GM18907 (cell line): ENCODE results near the gene LCN1.
"Not testable (repeated sequence)": the region's sequence is repeated elsewhere in the genome, so short reads cannot be mapped to it uniquely, and the experiment has no call there.

Source experiments
- ATAC-seq: cut with Tn5 transposase; IDR thresholded peaks from one replicate; pipeline ENCODE4 v1.9.1; 2021; ENCODE audit warnings: mild to moderate bottlenecking, moderate library complexity; ENCODE audit not compliant: unreplicated experiment

Gene LCN1

DNA sequence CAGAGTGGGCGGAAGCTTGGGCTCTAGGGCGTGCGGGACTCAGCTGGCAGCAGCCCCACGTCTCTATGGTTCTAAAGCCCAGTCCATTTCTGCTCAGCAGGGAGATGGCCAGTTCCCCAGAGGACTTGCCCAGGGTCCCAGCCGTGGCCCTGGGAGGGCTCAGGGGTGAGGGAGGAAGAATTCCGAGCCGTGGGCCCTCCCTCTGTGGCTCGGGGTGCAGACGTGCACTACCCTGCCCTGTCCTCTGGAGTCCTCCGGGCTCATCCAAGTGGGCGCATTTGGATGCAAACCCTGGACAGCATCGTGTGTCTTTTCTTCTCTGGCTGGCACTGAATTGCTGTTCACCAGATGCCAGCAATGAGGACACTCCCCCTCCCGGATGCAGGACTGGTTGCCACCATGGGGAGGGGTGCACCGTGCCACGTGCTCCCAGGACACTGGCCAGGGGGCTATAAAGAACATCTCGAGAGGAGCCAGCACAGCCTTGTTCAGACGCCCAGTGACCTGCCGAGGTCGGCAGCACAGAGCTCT lies 24.5 kb downstream of the LCN1 start, which contains the start of gene OBP2A:
Gene OBP2A, plus strand, starts transcription at position 481 of the 531 bp plus-strand sequence. CDS start 55 bp downstream, outside the sequence.
- not testable (repeated sequence) for ATAC-seq

DNA sequence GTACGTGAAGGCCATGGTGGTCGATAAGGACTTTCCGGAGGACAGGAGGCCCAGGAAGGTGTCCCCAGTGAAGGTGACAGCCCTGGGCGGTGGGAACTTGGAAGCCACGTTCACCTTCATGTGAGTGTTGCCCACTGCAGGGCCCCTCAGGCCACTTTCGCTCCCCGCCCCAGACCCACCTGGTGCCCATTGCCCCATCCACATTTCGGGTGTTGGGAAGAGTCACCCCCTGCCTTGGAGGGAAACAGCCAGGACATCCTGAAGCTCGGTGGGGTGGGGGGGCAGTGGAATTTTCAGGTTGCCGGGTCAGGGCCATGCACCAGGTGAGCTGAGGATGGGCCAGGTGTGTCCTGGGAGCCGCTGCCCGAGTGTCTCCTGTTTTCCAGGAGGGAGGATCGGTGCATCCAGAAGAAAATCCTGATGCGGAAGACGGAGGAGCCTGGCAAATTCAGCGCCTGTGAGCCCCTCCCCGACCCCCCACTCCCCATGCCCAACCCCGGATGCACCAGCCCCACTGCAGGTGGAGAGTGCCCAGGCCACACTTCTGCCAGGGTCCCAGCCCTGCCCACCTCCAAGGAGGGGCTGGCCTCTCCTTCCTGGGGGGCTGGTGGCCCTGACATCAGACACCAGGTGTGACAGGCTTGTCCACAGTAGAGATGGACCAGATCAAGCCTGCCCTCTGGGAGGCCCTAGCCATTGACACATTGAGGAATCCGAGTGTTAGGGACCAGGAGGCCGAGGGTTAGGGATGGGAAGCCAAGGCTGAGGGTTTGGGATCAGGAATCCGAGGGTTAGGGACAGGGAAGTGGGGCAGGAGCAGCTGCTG lies 25.8 kb downstream of the LCN1 start:
- not testable (repeated sequence) for ATAC-seq

DNA sequence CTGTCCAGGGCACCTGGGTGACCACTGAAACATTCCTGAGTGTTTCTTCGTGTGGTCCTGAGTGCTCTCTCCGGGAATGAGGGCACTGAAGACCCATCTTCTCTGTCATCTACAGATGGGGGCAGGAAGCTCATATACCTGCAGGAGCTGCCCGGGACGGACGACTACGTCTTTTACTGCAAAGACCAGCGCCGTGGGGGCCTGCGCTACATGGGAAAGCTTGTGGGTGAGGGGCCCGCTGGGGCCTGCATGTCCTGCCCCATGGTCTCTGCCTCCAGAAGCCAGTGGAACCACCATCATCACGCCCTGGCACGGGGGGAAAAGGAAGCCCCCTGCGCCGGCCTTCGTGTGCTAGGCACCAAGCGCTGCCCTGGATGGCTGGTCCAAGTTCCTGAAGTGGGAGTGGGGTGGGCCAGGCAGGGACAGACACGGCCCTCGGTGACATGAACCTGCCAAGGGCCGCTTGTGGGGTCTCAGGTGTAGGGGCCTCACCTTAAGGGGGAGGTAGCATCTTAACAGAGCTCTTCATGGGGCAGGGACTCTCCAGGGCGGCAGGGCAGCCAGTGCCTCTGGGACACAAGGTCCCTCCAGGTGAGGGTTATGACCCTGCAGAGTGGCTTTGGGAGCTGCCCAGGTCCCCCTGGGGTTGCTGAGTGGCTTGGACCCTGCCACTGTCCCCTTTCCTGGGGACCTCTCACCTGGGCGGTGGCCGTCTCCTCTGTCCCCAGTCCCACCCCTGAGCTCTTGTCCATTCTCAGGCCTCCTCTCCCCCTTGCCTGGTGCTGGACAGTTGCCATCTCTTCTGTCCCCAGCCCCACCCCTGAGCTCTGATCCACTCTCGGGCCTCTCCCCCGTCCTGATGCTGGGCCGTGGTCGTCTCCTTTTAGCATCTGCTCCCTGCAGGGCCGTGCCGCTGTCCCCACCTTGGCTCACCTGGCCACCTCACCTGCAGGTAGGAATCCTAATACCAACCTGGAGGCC lies 26.8 kb downstream of the LCN1 start:
- no peak for ATAC-seq

DNA sequence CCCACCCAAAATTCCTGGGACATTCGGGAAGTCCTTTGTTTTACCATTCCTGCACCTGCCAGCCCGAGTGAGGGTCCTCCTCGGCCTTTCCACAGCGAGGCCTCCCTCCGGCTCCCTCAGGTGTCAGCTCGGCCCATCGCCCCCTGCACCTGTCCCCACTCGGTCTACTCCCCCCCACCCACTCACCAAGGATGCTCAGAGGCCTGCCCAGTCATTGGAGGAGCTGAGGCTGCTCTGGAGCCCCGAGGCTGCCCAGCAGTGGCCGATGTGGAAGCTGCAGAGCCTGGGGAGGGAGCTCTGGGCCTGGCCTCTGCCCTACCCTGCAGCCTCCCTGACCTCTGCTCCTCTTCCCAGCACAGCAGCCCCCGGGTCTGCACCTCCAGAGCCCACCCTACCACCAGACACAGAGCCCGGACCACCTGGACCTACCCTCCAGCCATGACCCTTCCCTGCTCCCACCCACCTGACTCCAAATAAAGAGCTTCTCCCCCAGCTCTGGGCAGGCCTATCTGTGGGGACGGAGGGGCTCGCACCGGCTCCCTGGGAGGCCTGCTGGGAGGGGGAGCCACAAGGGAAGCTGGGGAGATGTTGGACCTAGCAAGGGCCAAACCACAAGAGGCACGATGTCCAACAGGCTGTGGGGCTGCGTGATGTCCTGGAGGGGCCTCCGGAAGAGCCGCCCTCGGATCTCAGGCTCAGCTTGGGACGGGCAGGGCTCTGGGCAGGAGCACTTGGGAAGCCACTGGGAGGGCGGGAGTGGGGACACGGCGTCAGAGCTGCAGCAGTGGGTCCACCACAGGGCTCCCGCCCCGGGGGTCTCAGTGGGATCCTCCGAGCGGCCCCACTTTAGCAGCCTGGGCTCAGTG lies 28.5 kb downstream of the LCN1 start:
- not testable (repeated sequence) for ATAC-seq

DNA sequence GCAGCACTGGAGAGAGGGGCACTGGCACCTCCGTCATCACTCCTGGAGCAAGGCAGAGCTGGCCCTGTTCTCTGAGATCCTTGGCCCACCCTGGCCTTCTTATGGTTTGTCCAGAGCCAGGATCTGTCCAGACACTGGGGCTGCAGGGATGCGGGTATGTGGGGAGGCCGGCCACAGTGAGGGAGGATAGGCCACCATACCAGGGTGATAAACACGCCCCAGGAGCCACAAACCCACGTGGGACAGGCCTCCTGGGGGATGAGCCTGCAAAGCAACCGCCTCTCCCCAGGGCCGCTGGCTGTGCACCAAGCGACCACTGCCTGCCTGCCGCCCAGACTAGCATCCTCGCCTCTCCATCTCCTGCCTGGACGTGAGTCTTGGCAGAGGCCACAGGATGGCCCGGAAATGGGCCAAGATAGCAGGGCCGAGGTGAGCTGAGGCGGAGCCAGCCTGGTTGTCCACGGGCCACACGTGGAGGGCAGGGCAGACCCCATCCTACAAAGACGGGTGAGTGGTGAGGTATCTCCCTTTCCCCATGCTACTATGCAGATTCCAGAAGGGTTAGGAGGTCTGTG lies 29.2 kb downstream of the LCN1 start:
- no peak for ATAC-seq

DNA sequence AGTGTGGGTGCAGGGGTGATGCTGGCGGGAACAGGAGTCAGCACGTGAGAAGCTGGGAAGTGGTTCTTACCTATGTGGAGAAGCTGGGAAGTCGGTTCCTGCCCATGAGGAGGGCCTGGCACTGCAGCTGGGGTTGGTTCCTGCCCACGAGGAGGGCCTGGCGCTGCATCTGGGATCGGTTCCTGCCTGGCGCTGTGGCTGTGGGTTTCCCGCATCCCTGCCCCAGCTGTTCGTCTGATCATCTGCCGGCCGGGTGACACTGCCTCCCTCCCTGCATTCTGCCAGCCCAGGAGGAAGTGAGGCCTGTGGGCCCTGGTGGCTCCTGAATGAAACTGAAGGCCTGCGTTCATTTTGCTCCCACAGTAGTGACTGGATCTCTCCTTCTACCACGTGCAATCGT lies 29.8 kb downstream of the LCN1 start:
- ATAC-seq, result no peak

DNA sequence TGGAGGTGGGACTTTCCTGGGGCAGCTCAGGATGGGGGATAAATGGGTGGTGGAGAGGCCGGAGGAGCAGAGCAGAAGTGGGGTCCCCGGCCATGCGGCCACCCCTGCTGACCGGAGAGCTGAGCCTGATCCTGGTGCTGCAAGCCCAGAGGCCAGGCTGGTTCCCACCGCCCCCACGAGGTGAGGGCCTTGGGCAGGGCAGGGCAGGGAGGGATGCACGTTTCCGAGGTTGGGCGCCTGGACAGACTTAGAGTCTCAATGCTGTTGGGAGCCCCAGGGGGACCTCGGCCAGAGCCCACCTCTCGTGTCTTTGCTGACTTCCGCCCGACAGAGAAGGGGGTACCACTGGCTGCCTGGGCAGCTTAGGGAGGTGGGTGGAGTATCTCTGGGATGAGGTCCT lies 30.2 kb downstream of the LCN1 start:
- ATAC-seq, result no peak

DNA sequence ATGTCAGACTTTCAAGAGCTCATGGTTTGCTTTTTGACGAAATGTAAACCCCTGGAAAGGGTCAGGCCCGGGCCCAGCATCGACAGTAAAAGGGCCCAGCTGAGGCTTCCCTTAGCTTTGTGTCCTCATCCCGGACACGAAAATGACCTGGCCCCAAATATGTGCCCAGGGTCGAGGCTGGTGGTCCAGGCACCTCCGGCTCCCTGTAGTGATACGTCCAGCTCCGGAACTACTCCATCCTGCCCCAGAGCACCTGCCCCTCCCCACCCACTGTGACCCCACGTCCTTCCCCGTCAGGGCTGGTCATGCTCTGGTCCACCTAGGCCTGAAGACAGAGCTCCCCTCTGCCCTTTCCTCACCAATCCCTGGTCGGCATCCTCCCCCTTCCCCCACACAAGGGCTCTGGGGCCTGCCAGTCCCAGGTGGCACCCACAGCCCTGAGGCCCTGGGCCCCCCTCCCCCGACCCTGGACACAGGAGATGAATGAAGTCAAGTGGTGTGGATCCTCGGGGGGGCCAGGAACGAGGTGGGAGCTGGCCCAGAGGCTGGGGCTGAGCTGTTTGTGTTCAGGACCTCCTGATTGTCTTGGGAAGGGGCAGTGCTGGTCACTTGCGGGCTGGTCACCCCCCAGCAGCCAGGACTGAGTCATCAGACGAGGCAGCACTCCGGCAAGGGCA lies 30.9 kb downstream of the LCN1 start:
- ATAC-seq, result no peak

DNA sequence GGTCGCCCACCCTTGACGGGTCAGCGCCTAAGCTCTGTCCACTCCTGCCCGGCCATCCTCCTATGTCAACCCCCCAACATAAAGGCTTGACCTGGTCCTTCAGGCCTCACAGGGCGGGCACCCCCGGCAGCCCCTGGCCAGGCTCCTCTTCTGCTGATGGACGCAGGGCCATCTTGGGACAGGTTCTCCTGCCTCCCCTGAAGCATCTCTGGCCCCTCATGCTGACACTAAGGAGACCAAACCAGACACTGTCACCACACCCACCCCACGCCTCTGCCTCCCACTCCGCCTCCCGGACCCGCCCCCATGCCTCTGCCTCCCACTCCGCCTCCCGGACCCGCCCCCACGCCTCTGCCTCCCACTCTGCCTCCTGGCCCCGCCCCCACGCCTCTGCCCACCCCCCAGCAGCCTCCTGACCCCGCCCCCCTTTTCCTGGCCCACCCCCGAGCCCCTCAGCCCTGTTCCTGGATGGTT lies 31.5 kb downstream of the LCN1 start:
- no peak for ATAC-seq

DNA sequence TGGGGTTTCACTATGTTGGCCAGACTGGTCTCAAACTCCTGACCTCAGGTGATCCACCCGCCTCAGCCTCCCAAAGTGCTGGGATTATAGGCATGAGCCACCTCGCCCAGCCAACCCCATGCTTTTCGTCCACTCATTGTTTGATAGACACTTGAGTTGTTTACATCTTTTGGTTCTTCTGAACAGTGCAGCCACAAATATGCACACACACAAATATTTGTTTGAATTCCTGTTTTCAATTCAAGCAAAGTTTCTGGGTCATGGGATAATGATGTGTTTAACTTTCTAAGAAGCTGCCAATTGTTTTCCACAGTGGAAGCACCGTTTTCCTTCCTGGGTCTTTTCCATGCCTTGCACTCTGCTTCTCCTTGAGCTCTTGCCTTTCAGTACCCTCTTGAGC lies 33.5 kb downstream of the LCN1 start:
- ATAC-seq, result no peak

DNA sequence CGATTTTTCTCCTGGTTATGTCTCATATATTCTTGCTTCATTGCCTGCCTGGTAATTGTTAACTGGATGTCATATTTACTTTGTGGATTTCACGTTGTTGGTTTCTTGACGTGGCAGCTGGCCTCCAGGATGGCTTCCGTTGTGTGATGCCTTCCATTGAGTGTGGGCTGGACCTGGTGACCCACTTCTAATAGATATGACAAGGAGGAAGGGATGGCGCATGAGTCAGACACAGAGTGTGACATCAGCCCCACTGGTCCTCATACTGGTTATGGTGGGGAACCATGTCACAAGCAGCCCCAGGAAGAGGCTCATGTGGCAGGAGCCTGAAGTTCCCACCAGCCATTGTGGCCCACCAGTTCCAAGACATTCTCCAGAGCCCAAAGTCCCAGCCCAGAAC lies 34.0 kb downstream of the LCN1 start:
- no peak for ATAC-seq

DNA sequence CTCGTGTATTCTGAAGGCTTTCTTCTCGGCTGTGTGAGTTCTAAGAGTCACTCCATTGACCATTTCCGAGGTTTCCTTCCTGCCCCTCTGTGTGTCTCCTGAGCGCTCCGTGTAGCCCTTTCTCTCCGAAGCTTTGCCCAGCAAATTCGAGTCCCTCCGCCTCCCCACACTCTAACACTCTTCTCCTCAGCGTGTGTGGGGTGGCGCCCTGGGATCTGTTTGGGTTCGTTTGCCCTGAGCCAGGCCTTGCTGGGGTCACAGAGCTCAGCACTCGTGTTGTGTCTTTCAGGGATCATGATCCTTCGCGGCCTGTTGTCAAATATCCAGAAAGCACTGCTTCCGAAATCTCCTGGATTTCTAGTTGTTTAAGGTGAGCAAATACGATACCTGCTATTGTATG lies 34.7 kb downstream of the LCN1 start:
- ATAC-seq, result no peak

DNA sequence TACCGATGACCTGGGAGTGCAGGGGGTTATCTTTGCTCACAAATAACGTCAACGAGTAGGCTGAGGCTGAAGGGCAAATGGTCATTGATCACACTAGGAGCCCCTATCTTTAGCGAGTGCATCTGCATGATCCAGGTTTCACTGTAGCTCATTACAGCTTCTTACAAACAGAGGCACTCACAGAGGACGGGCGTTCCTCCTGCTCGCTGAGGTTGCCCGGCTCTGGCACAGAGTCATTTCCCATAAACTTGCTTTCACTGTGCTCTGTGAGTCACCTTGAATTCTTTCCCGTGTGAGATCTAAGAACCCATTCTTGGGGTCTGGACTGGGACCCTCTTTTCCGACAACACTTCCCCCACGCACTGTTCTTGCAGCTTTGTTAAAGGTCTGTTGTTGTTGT lies 38.4 kb downstream of the LCN1 start:
- ATAC-seq, result no peak

DNA sequence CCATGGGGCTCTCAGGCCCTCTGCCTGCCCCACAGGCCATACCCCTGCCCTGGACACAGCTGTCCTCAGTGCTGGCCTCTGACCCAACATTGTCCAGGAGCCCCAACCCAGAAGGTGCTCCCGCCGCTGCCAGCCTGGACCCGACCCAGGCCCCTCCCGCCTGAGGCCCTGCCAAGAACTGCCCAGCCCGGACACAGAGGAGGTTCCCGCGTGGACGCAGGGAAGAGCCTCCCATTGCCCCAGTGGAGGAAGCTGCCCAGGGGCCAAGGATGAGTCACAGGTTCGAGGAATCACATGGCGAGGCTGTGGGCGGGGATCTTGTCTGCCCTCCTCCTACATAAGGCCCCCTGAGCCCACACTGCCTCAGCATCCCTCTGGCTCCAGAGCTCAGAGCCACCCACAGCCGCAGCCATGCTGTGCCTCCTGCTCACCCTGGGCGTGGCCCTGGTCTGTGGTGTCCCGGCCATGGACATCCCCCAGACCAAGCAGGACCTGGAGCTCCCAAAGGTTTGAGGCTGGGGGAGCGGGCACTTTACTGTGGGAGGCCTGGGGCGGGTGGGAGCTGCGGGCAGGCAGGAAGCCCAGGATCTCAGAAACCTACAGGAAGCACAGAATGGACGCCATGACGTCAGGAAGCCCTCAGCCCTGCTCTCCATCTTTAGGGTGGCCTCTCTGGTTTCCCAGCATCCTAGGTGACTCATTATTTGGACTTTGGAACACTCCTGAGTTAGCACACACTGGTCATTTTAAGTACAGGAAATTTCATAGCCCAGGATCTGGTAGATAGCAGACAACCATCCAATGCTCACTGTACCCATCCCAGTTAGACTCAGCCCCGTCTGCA lies 40.4 kb downstream of the LCN1 start, which contains the start of gene PAEP:
Gene PAEP, plus strand, starts transcription at position 366 of the 844 bp plus-strand sequence.
- ATAC-seq, result no peak

DNA sequence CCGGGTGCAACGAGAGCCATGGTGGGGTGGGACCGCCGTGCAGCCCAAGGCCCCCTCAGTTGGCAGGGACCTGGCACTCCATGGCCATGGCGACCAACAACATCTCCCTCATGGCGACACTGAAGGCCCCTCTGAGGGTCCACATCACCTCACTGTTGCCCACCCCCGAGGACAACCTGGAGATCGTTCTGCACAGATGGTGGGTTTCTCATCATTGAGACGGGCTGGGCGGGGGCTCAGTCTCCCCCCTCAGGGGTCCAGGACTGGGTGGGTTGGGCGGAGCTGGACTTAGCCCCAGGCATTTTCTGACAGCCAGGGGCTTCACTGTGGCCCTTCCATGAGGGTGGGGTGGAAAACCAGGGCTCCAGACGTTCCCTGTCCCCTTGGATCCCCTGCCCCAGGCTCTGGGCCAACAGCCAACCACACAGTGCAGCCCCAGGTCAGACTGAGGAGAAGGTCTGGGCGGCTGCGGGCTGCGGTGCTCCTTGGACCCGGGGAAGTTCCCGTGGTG lies 41.0 kb downstream of the LCN1 start:
- no peak for ATAC-seq

DNA sequence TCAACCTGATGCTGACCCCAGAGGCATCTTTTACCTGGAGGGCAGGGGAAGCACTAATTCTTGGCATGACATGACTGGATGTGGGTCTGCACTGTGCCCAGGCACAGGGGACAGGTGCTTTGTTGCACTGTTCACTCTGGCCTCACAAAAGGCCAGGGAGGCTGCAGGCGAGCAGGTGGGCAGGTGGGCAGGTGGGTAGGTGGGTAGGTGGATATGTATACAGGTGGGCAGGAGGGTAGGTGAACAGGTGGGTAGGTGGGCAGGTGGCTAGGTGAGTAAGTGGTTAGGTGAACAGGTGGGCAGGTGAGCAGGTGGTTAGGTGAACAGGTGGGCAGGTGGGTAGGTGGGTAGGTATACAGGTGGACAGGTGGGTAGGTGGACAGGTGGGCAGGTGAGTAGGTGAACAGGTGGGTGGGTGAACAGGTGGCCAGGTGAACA lies 41.8 kb downstream of the LCN1 start:
- no peak for ATAC-seq

DNA sequence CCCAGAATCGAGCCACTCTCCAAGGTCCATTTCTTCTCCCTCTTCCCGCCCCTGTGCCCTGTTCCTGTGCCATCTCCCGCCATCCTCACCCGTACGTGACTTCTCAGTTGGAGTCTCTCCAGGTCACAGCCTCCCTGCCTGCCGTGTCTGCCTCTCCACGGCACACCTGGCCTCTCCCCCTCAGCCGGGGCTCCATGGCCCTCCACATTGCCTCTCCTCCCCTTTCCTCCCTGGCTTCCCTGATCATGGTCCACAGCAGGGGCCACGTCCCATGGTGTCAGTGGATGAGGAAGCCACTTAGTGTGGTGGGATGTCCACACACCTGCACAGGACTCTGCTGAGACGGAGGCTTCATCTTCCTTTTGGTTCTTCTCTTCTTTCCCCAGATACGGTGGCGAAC lies 42.6 kb downstream of the LCN1 start:
- no peak for ATAC-seq

DNA sequence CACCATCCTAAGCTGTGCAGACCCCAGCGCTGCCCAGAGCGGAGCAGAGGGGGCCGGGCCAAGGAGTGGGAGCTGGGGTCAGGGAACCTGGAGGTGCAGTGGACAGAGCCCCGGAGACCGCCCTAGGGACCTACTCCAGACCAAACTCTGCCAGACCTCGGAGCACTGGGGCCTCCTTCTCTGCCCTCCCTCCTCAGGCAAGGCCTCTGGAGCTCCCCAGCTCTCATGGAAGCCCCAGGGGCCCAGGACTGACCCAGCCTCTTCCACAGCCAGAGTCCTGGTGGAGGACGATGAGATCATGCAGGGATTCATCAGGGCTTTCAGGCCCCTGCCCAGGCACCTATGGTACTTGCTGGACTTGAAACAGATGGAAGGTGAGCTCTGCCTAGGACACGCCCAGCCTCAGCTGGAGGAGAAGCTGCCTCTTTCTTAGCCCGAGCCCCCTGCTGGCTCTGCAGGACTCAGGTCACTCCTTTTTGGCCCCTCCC lies 43.9 kb downstream of the LCN1 start:
- no peak for ATAC-seq
